Measurements from ENCODE around the gene P2RY11. TPM values are rescaled to one million over a fixed set of nuclear protein-coding genes. Genes with fewer than 3 reads are reported as not detected.

Gene P2RY11, protein sequence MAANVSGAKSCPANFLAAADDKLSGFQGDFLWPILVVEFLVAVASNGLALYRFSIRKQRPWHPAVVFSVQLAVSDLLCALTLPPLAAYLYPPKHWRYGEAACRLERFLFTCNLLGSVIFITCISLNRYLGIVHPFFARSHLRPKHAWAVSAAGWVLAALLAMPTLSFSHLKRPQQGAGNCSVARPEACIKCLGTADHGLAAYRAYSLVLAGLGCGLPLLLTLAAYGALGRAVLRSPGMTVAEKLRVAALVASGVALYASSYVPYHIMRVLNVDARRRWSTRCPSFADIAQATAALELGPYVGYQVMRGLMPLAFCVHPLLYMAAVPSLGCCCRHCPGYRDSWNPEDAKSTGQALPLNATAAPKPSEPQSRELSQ
- polyA plus RNA-seq (2013, experiment 1 of 4): 15.8 TPM
- polyA plus RNA-seq (2013, experiment 2 of 4): 14.9 TPM
- polyA plus RNA-seq (2013, experiment 3 of 4): 10.3 TPM
- 8.8 TPM for polyA plus RNA-seq (2013, experiment 4 of 4)

DNA sequence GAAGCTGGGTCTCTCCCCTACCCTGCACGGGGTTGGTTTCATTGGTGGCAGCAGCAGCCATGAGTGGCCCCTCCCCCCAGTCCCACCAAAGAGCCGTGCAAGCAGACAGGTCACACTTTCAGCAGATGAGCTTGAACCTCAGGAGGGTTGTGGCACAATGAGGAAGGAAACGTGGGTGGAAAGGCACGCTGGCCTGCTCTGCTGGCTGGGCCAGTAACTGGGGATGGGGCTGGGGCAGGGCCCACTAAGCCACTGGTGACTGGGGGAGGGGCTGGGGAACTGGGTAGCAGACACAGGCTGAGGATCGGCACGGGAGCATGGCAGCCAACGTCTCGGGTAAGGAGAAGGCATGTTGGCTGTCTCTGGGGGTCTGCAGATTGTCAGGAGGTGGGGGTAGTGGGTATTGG is at the start of gene P2RY11:
TSS of gene P2RY11 (plus strand) at position 289 of the 407 bp plus-strand sequence. CDS start at position 318, 29 bp downstream.
- Histone ChIP-seq H3K36me3 (ENCODE audit: control insufficient read depth, insufficient read depth, low read length) (peaks cover 35% of the 10 kb centered on the region), H3K4me3 (ENCODE audit: insufficient read depth, low read depth, low read length) (no peak within 1 kb of the TSS), H3K9me3 (ENCODE audit: control insufficient read depth, low read length) (no peaks in the 10 kb centered on the region), H3K27me3 (ENCODE audit: control insufficient read depth, insufficient read depth, low read length, poor library complexity, severe bottlenecking) (no peaks in the 10 kb centered on the region), H3K27ac (ENCODE audit: insufficient read depth, low read depth, low read length, poor library complexity, severe bottlenecking) (no peak within 1 kb of the TSS), H3K4me1 (ENCODE audit: control insufficient read depth, insufficient read depth, low read length) (peaks cover 5% of the 10 kb centered on the region)
- 93 to 95% methylated on average over 8 of the region's 8 CpGs for WGBS, 2 experiments

DNA sequence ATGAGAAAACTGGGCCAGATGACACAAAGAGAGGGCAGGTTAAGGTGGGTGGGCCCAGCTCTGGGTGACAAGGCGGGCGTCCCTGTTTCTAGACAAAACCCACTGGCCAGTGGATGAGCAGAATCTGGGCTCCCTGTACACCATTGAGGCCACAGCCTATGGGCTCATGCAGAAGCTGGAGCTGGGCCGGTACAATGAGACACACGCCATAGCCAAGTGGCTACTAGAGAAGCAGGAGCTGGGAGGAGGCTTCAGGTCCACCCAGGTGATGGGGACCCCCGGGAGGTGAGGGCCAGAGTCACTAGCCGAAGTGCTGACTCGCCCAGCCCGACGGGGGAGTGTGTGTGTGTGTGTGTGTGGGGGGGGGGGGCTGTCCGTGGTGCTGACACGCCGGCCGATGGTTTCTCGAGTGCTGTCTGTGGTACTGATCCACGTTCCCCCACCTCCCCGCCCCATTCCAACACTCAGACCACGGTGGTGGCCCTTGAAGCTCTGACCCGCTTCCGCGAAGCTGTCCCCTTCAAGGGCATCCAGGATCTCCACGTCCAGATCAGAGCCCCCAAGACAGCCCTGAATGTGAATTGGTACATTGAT is 49.7 kb upstream of the P2RY11 start:
- Histone ChIP-seq H3K27ac (ENCODE audit: insufficient read depth, low read depth, low read length, poor library complexity, severe bottlenecking) (no peak overlapping the region), H3K36me3 (ENCODE audit: control insufficient read depth, insufficient read depth, low read length) (no peaks in the 10 kb centered on the region), H3K4me1 (ENCODE audit: control insufficient read depth, insufficient read depth, low read length) (no peaks in the 10 kb centered on the region), H3K4me3 (ENCODE audit: insufficient read depth, low read depth, low read length) (no peak overlapping the region), H3K27me3 (ENCODE audit: control insufficient read depth, insufficient read depth, low read length, poor library complexity, severe bottlenecking) (no peaks in the 10 kb centered on the region), H3K9me3 (ENCODE audit: control insufficient read depth, low read length) (no peaks in the 10 kb centered on the region)
- 36 to 41% methylated on average over 16 to 19 of the region's 21 CpGs for WGBS, 2 experiments

DNA sequence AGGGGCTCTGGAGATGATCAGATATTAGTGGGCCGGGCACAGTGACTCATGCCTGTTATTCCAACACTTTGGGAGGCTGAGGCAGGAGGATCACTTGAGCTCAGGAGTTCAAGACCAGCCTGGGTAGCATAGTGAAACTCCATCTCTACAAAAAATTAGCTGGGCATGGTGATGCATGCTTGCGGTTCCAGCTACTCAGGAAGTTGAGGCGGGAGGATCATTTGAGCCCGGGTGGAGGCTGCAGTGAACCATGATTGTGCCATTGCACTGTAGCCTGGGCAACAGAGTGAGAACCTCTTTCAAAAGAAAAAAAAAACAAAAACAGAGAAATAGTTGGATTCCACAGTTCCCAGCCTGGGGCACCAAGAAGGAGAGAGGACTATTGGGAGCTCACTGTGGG is 43.3 kb upstream of the P2RY11 start:
- no peaks in the 10 kb centered on the region for H3K36me3 ChIP-seq (ENCODE audit: control insufficient read depth, insufficient read depth, low read length)
- no peak overlapping the region for H3K27ac ChIP-seq (ENCODE audit: insufficient read depth, low read depth, low read length, poor library complexity, severe bottlenecking)
- H3K4me3 ChIP-seq (ENCODE audit: insufficient read depth, low read depth, low read length): no peak overlapping the region
- H3K4me1 ChIP-seq (ENCODE audit: control insufficient read depth, insufficient read depth, low read length): no peaks in the 10 kb centered on the region
- H3K9me3 ChIP-seq (ENCODE audit: control insufficient read depth, low read length): no peaks in the 10 kb centered on the region
- 86 to 89% methylated on average over 4 of the region's 4 CpGs for WGBS, 2 experiments
- H3K27me3 ChIP-seq (ENCODE audit: control insufficient read depth, insufficient read depth, low read length, poor library complexity, severe bottlenecking): no peaks in the 10 kb centered on the region

DNA sequence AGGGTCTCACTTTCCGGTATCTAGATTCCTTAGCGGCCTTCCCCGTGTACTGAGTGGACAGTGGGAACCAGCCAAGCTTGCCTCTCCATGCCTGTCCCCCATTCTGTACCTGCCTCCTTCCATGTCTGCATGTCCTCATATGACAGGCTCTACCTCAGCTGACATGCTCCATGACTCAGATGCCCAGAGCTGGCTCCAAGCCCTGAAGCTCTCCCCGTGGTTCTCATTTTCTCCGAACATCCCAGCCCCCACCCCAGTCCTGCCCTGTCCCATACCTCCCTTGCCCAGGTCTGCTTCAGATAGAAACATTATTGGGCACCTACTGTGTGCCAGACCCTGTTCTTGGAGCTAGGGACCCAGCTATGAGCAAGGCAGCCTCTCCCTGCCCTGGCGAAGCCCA is 42.4 kb upstream of the P2RY11 start:
- no peak overlapping the region for H3K27ac ChIP-seq (ENCODE audit: insufficient read depth, low read depth, low read length, poor library complexity, severe bottlenecking)
- no peaks in the 10 kb centered on the region for H3K4me1 ChIP-seq (ENCODE audit: control insufficient read depth, insufficient read depth, low read length)
- no peaks in the 10 kb centered on the region for H3K27me3 ChIP-seq (ENCODE audit: control insufficient read depth, insufficient read depth, low read length, poor library complexity, severe bottlenecking)
- H3K9me3 ChIP-seq (ENCODE audit: control insufficient read depth, low read length): no peaks in the 10 kb centered on the region
- no peak overlapping the region for H3K4me3 ChIP-seq (ENCODE audit: insufficient read depth, low read depth, low read length)
- WGBS, 2 experiments: 81 to 86% methylated on average over 6 of the region's 6 CpGs
- no peaks in the 10 kb centered on the region for H3K36me3 ChIP-seq (ENCODE audit: control insufficient read depth, insufficient read depth, low read length)

DNA sequence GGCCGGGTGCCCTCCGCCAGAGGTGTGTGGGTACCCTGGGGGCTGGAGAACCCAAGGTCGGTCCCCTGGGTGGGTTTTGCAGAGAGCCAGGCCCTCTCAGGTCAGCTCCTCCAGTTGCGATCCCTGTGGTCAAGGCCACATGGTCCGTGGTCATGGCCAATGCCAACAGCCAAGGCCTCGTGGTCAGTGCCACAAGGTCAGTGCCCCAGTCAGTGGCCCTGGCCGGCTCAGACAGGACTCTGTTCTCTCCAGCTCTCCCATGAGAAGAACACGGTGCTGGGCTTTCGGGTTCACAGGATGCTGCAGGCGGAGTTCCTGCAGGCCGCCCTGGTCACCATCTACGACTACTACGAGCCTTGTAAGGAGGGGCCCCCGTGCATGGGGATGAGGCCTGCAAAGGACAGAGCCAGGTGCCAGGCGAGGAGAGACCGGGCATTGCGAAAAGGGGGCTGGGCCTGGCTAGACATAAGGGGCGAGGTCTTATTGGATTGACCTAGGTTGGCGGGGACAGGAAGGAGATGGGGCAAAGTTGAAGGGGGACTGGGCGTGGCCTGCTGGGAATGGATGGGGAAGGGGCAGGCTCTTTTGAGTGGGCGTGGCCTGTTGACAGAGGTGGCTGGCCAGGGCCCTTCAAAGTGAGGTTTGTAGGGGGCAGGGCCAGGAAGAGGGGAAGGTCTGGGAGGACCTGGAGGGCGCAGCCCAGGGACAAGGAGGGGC is 40.6 kb upstream of the P2RY11 start:
- WGBS, 2 experiments: 89 to 92% methylated on average over 22 of the region's 22 CpGs
- H3K4me1 ChIP-seq (ENCODE audit: control insufficient read depth, insufficient read depth, low read length): no peaks in the 10 kb centered on the region
- no peaks in the 10 kb centered on the region for H3K27me3 ChIP-seq (ENCODE audit: control insufficient read depth, insufficient read depth, low read length, poor library complexity, severe bottlenecking)
- no peak overlapping the region for H3K4me3 ChIP-seq (ENCODE audit: insufficient read depth, low read depth, low read length)
- no peaks in the 10 kb centered on the region for H3K9me3 ChIP-seq (ENCODE audit: control insufficient read depth, low read length)
- H3K27ac ChIP-seq (ENCODE audit: insufficient read depth, low read depth, low read length, poor library complexity, severe bottlenecking): no peak overlapping the region
- no peaks in the 10 kb centered on the region for H3K36me3 ChIP-seq (ENCODE audit: control insufficient read depth, insufficient read depth, low read length)

DNA sequence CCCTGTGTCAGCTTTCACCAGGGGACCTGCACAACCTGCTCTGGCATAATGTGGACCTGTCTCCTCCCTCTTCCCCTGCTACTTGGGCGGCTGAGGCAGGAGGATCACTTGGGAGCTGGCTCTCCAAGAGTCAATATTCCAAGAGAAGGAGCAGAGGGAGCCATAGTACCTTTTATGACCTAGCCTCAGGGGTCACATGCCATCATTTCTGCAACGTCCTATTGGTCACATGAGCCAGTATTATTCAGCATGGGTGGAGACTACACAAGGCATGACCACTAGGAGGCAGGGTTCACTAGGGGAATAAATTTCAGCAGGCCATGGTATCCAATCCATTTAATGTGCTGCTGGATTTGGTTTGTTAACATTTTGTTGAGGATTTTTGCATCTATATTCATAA is 37.3 kb upstream of the P2RY11 start:
- WGBS, 2 experiments: 73 to 78% methylated on average over 2 of the region's 2 CpGs

DNA sequence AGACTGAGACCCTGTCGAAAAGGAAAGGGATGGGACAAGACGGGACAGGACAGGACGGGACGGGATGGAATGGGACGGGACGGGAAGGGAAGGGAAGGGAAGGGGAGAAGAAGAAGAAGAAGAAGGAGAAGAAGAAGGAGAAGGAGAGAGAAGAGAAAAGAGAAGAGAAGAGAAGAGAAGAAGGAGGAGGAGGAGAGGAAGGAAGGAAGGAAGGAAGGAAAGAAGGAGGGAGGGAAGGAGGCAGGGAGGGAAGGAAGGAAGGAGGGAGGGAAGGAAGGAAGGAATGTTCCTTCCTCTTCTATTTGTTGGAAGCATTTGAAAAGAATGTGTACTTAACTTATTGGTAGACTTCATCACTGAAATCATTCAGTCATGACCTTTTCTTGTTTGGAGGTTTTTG is 35.0 kb upstream of the P2RY11 start:
- Histone ChIP-seq H3K27me3 (ENCODE audit: control insufficient read depth, insufficient read depth, low read length, poor library complexity, severe bottlenecking) (peaks cover 13% of the 10 kb centered on the region), H3K36me3 (ENCODE audit: control insufficient read depth, insufficient read depth, low read length) (no peaks in the 10 kb centered on the region), H3K4me1 (ENCODE audit: control insufficient read depth, insufficient read depth, low read length) (no peaks in the 10 kb centered on the region), H3K4me3 (ENCODE audit: insufficient read depth, low read depth, low read length) (no peak overlapping the region), H3K27ac (ENCODE audit: insufficient read depth, low read depth, low read length, poor library complexity, severe bottlenecking) (no peak overlapping the region), H3K9me3 (ENCODE audit: control insufficient read depth, low read length) (no peaks in the 10 kb centered on the region)
- 81% methylated on average over 6 of the region's 6 CpGs for WGBS, 2 experiments

More for the DNA sequence above, 37.3 kb upstream of the P2RY11 start:
- Histone ChIP-seq H3K4me1 (ENCODE audit: control insufficient read depth, insufficient read depth, low read length) (no peaks in the 10 kb centered on the region), H3K36me3 (ENCODE audit: control insufficient read depth, insufficient read depth, low read length) (no peaks in the 10 kb centered on the region), H3K9me3 (ENCODE audit: control insufficient read depth, low read length) (no peaks in the 10 kb centered on the region), H3K4me3 (ENCODE audit: insufficient read depth, low read depth, low read length) (no peak overlapping the region), H3K27ac (ENCODE audit: insufficient read depth, low read depth, low read length, poor library complexity, severe bottlenecking) (no peak overlapping the region), H3K27me3 (ENCODE audit: control insufficient read depth, insufficient read depth, low read length, poor library complexity, severe bottlenecking) (peaks cover 10% of the 10 kb centered on the region)

DNA sequence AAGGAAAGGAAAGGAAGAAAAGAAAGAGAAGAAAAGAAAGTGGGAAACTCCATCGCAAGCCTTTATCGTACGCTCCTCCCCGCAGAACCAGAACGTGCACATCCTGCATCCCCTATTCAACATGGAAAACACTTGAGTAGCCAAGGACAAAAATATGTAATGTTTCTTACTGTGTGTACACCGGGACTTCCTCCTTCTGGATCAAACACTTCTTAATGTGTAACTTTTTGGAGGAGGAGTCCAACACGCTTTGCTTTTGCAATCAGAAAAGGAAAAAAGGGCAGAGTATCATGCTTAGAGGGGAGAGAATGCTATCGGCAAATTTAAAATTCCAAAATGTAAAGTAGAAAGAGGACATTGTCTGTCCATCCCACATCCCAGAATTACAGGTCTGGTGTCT is 33.2 kb upstream of the P2RY11 start:
- H3K36me3 ChIP-seq (ENCODE audit: control insufficient read depth, insufficient read depth, low read length): no peaks in the 10 kb centered on the region
- H3K27me3 ChIP-seq (ENCODE audit: control insufficient read depth, insufficient read depth, low read length, poor library complexity, severe bottlenecking): peaks cover 18% of the 10 kb centered on the region
- no peaks in the 10 kb centered on the region for H3K9me3 ChIP-seq (ENCODE audit: control insufficient read depth, low read length)
- H3K27ac ChIP-seq (ENCODE audit: insufficient read depth, low read depth, low read length, poor library complexity, severe bottlenecking): no peak overlapping the region
- no peaks in the 10 kb centered on the region for H3K4me1 ChIP-seq (ENCODE audit: control insufficient read depth, insufficient read depth, low read length)
- 85 to 87% methylated on average over 8 of the region's 8 CpGs for WGBS, 2 experiments
- no peak overlapping the region for H3K4me3 ChIP-seq (ENCODE audit: insufficient read depth, low read depth, low read length)

DNA sequence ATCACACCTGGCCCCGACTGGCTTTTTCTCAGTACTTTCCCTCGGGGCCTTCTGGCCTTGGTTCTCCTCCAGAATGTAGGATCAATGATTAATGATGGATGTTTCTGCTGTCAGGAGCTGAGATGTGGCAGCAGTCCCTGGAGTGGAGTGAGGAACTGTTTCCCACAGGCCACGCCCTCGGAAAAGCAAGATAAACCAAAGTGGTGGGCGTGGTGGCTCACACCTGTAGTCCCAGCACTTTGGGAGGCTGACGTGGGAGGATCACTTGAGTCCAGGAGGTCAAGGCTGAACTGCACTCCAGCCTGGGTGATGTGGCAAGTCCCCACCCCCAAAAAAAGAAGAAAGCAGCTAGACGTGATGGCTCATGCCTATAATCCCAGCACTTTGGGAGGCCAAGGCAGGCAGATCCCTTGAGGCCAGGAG is 32.5 kb upstream of the P2RY11 start:
- no peaks in the 10 kb centered on the region for H3K4me1 ChIP-seq (ENCODE audit: control insufficient read depth, insufficient read depth, low read length)
- peaks cover 22% of the 10 kb centered on the region for H3K27me3 ChIP-seq (ENCODE audit: control insufficient read depth, insufficient read depth, low read length, poor library complexity, severe bottlenecking)
- no peaks in the 10 kb centered on the region for H3K36me3 ChIP-seq (ENCODE audit: control insufficient read depth, insufficient read depth, low read length)
- H3K27ac ChIP-seq (ENCODE audit: insufficient read depth, low read depth, low read length, poor library complexity, severe bottlenecking): no peak overlapping the region
- WGBS, 2 experiments: 81% methylated on average over 7 of the region's 7 CpGs
- no peaks in the 10 kb centered on the region for H3K9me3 ChIP-seq (ENCODE audit: control insufficient read depth, low read length)
- no peak overlapping the region for H3K4me3 ChIP-seq (ENCODE audit: insufficient read depth, low read depth, low read length)

DNA sequence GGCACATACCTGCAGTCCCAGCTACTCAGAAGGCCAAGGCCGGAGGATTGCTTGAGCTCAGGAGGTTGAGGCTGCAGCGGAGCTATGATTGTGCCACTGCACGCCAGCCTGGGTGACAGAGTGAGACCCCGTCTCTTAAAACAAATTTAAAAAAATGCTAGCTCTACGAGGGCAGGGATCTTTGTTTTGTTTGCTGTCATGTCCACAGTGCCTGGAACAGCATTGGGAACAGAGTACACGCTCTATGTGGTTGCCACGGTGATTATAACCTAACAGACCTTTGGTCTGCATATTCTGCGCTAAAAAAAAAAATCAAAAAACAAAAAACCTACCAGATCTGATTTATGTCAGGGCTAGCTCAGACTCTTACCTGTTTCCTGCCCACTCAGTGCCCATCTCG is 27.6 kb upstream of the P2RY11 start:
- Histone ChIP-seq H3K4me3 (ENCODE audit: insufficient read depth, low read depth, low read length) (no peak overlapping the region), H3K9me3 (ENCODE audit: control insufficient read depth, low read length) (no peaks in the 10 kb centered on the region), H3K36me3 (ENCODE audit: control insufficient read depth, insufficient read depth, low read length) (no peaks in the 10 kb centered on the region), H3K27ac (ENCODE audit: insufficient read depth, low read depth, low read length, poor library complexity, severe bottlenecking) (no peak overlapping the region), H3K27me3 (ENCODE audit: control insufficient read depth, insufficient read depth, low read length, poor library complexity, severe bottlenecking) (peaks cover 44% of the 10 kb centered on the region), H3K4me1 (ENCODE audit: control insufficient read depth, insufficient read depth, low read length) (peaks cover 4% of the 10 kb centered on the region)
- WGBS, 2 experiments: 78 to 81% methylated on average over 9 of the region's 9 CpGs
